PC-3 (cell line): Measurements from ENCODE around the gene PSKH1.

Experiments
- EZH2phosphoT487 ChIP-seq: fragments of 300-600 bp; sonication (generic); IDR thresholded peaks from 2 replicates; pipeline ENCODE4 v1.6.1; 2018; ENCODE audit warnings: mild to moderate bottlenecking, antibody characterized with exemption, low read length, borderline replicate concordance
- TF ChIP-seq, protein P1 (sequence below): fragments of 300-600 bp; sonication (generic); conservative IDR thresholded peaks from 2 replicates; pipeline ENCODE4 v1.5.1; 2017; ENCODE audit warnings: antibody characterized with exemption, low read depth, mild to moderate bottlenecking, low read length

DNA sequence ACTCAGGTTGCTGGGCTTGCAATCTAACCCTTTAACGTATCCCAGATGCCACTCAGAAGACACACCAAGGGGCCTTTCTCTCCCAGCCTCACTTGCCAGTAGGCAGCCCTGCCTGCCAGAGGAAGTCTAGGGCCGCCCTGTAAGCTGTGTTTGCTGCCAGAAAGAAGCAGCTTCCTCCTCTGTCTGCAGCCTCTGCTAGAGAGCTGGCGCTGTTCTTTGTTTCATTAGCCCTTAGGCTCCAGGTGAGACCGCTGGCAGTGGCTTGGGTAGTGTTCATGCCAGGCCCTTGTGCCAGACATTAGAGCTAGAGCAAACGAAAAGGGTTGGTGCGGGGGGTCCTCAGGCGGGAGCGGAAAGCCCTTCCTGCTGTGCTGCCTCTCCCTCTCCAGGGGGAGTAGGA lies 29.7 kb downstream of the PSKH1 start:
- TF ChIP-seq, protein P1, sequence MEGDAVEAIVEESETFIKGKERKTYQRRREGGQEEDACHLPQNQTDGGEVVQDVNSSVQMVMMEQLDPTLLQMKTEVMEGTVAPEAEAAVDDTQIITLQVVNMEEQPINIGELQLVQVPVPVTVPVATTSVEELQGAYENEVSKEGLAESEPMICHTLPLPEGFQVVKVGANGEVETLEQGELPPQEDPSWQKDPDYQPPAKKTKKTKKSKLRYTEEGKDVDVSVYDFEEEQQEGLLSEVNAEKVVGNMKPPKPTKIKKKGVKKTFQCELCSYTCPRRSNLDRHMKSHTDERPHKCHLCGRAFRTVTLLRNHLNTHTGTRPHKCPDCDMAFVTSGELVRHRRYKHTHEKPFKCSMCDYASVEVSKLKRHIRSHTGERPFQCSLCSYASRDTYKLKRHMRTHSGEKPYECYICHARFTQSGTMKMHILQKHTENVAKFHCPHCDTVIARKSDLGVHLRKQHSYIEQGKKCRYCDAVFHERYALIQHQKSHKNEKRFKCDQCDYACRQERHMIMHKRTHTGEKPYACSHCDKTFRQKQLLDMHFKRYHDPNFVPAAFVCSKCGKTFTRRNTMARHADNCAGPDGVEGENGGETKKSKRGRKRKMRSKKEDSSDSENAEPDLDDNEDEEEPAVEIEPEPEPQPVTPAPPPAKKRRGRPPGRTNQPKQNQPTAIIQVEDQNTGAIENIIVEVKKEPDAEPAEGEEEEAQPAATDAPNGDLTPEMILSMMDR: no peak
- TF ChIP-seq EZH2phosphoT487: no peak
